Natural killer cell (primary cell): ENCODE measurements around the gene MAPRE2. TPM values are rescaled to one million over a fixed set of nuclear protein-coding genes. Genes with fewer than 3 reads are reported as not detected.

Source experiments
- ATAC-seq, 3 donors: fragments of 150-1000 bp in 2 of 3; fragments of 200-7000 bp in 1 of 3; cut with Tn5 transposase; 1 replicate in 1 of 3; 2 replicates in 2 of 3; pipeline ENCODE4 v1.10.0; 2021; ENCODE audit warnings: mild to moderate bottlenecking in 2 of 3, moderate library complexity in 2 of 3
- DNase-seq, 2 donors: peaks; one replicate each; pipeline versions ENCODE4 v3.0.0 to v3.0.0-alpha.2; 2013 to 2021; ENCODE audit warnings: mixed read lengths in 1 of 2
- H3K27ac ChIP-seq: one replicate; pipeline ENCODE4 v1.5.1; 2013; ENCODE audit warnings: mild to moderate bottlenecking, low read length
- H3K27me3 ChIP-seq: one replicate; pipeline ENCODE4 v1.6.1; 2013; ENCODE audit warnings: low read length; ENCODE audit not compliant: control insufficient read depth, insufficient read depth
- H3K36me3 ChIP-seq: one replicate; pipeline ENCODE4 v1.6.1; 2013; ENCODE audit warnings: low read length; ENCODE audit not compliant: control insufficient read depth, insufficient read depth
- H3K4me1 ChIP-seq: one replicate; pipeline ENCODE4 v1.6.1; 2013; ENCODE audit warnings: low read length; ENCODE audit not compliant: control insufficient read depth, insufficient read depth
- H3K4me3 ChIP-seq: one replicate; pipeline ENCODE4 v1.5.1; 2013; ENCODE audit warnings: low read length
- H3K9me3 ChIP-seq: one replicate; pipeline ENCODE4 v1.6.1; 2013; ENCODE audit warnings: low read length; ENCODE audit not compliant: control insufficient read depth, insufficient read depth
- H3K27ac Mint-ChIP-seq, 2 donors: one replicate each; pipeline ENCODE4 v1.8.0; 2022; ENCODE audit warnings: mild to moderate bottlenecking in 2 of 2, mixed read lengths in 2 of 2, moderate library complexity in 1 of 2
- H3K27me3 Mint-ChIP-seq, 2 donors: one replicate each; pipeline ENCODE4 v1.8.0; 2022; ENCODE audit warnings: low read depth in 2 of 2, mixed read lengths in 2 of 2
- H3K36me3 Mint-ChIP-seq: one replicate; pipeline ENCODE4 v1.8.0; 2022; ENCODE audit warnings: mixed read lengths
- H3K4me1 Mint-ChIP-seq, 2 donors: one replicate each; pipeline ENCODE4 v1.8.0; 2022; ENCODE audit warnings: mixed read lengths in 2 of 2
- H3K4me3 Mint-ChIP-seq: one replicate; pipeline ENCODE4 v1.8.0; 2022; ENCODE audit warnings: mild to moderate bottlenecking, moderate library complexity, mixed read lengths
- H3K9me3 Mint-ChIP-seq, 2 donors: one replicate each; pipeline ENCODE4 v1.8.0; 2022; ENCODE audit warnings: mixed read lengths in 2 of 2
- WGBS: methylation state at CpG from one replicate; pipeline ENCODE4 v1.1.7; 2013; ENCODE audit warnings: missing lambda C conversion rate; ENCODE audit not compliant: insufficient coverage; 5-methylcytosine and 5-hydroxymethylcytosine counted together
- intact Hi-C: fragments of 100-400 bp; cut with micrococcal nuclease; formaldehyde crosslinking; loops from one replicate; pipeline ENCODE4 v1.14.2; 2022
- total RNA-seq, 4 donors: library from RNA; stranded (reverse); fragments of 120-200 nt in 1 of 4; gene quantifications; one replicate each; pipeline versions ENCODE4 v1.2.3 to v1.2.4, GENCODE V29; 2013 to 2022
- TF ChIP-seq, protein P1 (sequence below): fragments of 200-600 bp; IDR thresholded peaks from one replicate; pipeline ENCODE4 v1.8.0; 2022; ENCODE audit warnings: antibody characterized with exemption

MAPRE2 gene
- total RNA-seq, 3 donors from 2014 or later (not counting 1 experiment from before 2014, with no cell fraction given), result 159 to 283 (median 207) TPM

DNA sequence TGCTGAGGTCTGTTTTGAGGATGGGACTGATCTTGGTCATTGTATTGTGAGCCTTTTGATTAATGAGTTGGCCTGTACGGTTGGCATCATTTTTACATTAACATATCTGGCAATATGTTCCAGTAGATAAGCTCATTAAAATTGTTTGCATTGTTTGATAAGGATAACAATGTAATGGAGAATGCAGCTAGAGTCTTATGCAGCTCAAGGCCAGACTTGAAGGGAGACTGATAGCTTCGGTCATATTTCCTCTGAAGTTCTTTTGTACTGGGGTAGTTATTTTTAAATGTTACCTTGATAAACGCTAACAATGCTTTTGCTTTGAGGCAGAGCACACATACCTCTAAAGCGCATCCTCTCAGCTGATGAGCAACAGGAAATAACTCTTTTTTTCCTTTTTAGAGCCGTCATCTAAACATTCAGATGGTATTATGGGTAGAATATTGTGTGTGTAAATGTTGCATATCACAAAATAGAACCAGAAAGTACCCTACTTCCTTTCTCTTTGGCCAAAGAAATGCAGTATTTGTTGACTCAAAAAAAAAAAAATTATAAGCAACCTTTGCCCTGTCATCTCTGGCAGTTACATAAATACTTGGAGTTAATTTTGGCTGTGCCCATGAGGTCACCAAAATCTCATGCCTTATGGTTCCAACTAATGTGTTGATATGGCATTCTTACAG, 1.3 kb downstream of the MAPRE2 start:
- peaks cover 48% of the 10 kb centered on the region for H3K4me1 ChIP-seq
- ATAC-seq (peak; percentile 41 to 58 (median 50)), DNase-seq (peak in 1 of 2 donors; percentile 80)
- 0% methylated on average over 3 of the region's 5 CpGs for WGBS
- H3K36me3 Mint-ChIP-seq, result no peaks in the 10 kb centered on the region
- intact Hi-C loops, result loop anchor here (1.0 to 2.0 kb wide), 6 partner anchors 8 to 302 kb away; partner anchors contain the start of gene ZNF24
- H3K27ac Mint-ChIP-seq, result peak overlapping the region; percentile 98 to 99
- peak overlapping the region; percentile 93 for H3K27ac ChIP-seq
- H3K36me3 ChIP-seq, result no peaks in the 10 kb centered on the region
- TF ChIP-seq, protein P1, sequence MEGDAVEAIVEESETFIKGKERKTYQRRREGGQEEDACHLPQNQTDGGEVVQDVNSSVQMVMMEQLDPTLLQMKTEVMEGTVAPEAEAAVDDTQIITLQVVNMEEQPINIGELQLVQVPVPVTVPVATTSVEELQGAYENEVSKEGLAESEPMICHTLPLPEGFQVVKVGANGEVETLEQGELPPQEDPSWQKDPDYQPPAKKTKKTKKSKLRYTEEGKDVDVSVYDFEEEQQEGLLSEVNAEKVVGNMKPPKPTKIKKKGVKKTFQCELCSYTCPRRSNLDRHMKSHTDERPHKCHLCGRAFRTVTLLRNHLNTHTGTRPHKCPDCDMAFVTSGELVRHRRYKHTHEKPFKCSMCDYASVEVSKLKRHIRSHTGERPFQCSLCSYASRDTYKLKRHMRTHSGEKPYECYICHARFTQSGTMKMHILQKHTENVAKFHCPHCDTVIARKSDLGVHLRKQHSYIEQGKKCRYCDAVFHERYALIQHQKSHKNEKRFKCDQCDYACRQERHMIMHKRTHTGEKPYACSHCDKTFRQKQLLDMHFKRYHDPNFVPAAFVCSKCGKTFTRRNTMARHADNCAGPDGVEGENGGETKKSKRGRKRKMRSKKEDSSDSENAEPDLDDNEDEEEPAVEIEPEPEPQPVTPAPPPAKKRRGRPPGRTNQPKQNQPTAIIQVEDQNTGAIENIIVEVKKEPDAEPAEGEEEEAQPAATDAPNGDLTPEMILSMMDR, result no peak
- peaks cover 96 to 98% of the 10 kb centered on the region in 2 donors for H3K4me1 Mint-ChIP-seq
- peak overlapping the region; percentile 77 for H3K4me3 ChIP-seq
- no peaks in the 10 kb centered on the region for H3K27me3 ChIP-seq
- H3K9me3 Mint-ChIP-seq, result no peaks in the 10 kb centered on the region
- no peaks in the 10 kb centered on the region for H3K9me3 ChIP-seq
- H3K4me3 Mint-ChIP-seq, result peak overlapping the region; percentile 96
- H3K27me3 Mint-ChIP-seq, result peaks cover 0 to 4% of the 10 kb centered on the region in 2 donors

DNA sequence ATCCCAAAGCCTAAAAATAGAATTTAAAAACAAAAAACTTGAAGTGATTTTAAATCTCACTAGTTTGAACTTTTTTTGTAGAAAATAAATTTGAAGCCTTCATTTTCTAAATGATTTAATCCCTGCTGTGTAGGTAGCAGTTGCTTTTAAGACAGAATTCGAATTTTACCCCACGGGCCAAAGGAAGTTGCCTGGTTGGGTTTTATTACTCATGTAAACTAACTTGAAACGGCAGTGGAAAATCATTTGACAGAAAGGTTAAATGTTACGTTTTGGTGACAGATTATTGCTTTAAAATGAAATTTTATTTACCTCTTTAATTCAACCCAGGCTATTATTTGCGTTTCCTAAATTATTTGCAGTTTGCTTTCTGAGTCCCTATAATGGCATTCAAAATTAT, 2.0 kb downstream of the MAPRE2 start:
- DNase-seq (no peak), ATAC-seq (no peak)
- Mint-ChIP-seq H3K27ac (peak overlapping the region; percentile 98 to 99), H3K36me3 (no peaks in the 10 kb centered on the region), H3K27me3 (peaks cover 0 to 4% of the 10 kb centered on the region in 2 donors), H3K4me3 (peak overlapping the region; percentile 96), H3K9me3 (no peaks in the 10 kb centered on the region), H3K4me1 (peaks cover 95 to 96% of the 10 kb centered on the region in 2 donors)
- Histone ChIP-seq H3K27me3 (no peaks in the 10 kb centered on the region), H3K4me3 (peak overlapping the region; percentile 77), H3K4me1 (peaks cover 45% of the 10 kb centered on the region), H3K9me3 (no peaks in the 10 kb centered on the region), H3K36me3 (no peaks in the 10 kb centered on the region), H3K27ac (peak overlapping the region; percentile 93)
- TF ChIP-seq, protein P1, result no peak
- WGBS, result 0% methylated on average over 3 of the region's 5 CpGs
- intact Hi-C loops, result loop anchor here (2.0 kb wide), 2 partner anchors 116 to 182 kb away; no protein-coding TSS in a partner anchor

DNA sequence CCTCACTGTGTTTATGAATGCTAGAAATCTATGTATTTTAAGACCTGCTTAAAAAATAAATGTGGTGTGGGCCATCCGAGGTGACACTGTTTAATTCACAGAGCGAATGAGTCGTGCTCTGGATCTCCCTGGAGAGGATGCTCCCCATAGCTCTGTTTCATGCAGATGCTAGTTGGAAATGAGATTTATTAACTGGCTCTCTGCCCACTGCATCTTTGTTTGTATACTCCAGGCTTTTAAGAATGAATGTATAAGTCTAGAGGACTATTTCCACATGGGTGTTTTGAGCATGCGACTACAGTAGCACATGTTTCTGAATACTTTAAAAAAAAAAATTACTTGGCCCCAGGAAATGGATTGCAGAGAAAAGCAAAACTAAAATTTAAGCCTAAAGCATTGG, 3.9 kb downstream of the MAPRE2 start:
- Histone ChIP-seq H3K4me1 (peaks cover 41% of the 10 kb centered on the region), H3K27ac (peak overlapping the region; percentile 30), H3K9me3 (no peaks in the 10 kb centered on the region), H3K36me3 (no peaks in the 10 kb centered on the region), H3K4me3 (no peak overlapping the region), H3K27me3 (no peaks in the 10 kb centered on the region)
- H3K4me3 Mint-ChIP-seq, result peak overlapping the region; percentile 87
- H3K36me3 Mint-ChIP-seq, result no peaks in the 10 kb centered on the region
- DNase-seq (no peak), ATAC-seq (no peak)
- H3K9me3 Mint-ChIP-seq, result no peaks in the 10 kb centered on the region
- H3K27me3 Mint-ChIP-seq, result peaks cover 0 to 4% of the 10 kb centered on the region in 2 donors
- TF ChIP-seq, protein P1, result no peak
- WGBS, result 25% methylated on average over 4 of the region's 4 CpGs
- intact Hi-C loops, result loop anchor here (1.0 kb wide), 1 partner anchor 66 kb away; no protein-coding TSS in a partner anchor
- peak overlapping the region; percentile 98 to 99 for H3K27ac Mint-ChIP-seq
- H3K4me1 Mint-ChIP-seq, result peaks cover 89 to 93% of the 10 kb centered on the region in 2 donors
